GM18507 (cell line): Measurements from ENCODE around the gene SCNN1G.

ENCODE experiments used
- DNase-seq: peaks from one replicate; pipeline ENCODE4 v3.0.0; 2011; ENCODE audit warnings: low read depth; ENCODE audit not compliant: insufficient read length; ENCODE audit errors: extremely low spot score
- FAIRE-seq: peaks from 2 replicates; lab custom pipeline; 2011; peaks lifted over from hg19 to GRCh38; lab: Jason Lieb, UNC

Gene SCNN1G

GRCh38 chr16:23194497-23195221 is 12.1 kb downstream of the SCNN1G start:
- DNase-seq, result no peak
- no peak for FAIRE-seq

GRCh38 chr16:23195366-23195978 is 12.9 kb downstream of the SCNN1G start:
- FAIRE-seq, result peak; percentile 18
- DNase-seq, result no peak

GRCh38 chr16:23196539-23196938 is 14.0 kb downstream of the SCNN1G start:
- FAIRE-seq, result no peak
- no peak for DNase-seq

- no peak for DNase-seq
- no peak for FAIRE-seq
These were observed 19.6 kb downstream of the SCNN1G start for GRCh38 chr16:23202166-23202565.

GRCh38 chr16:23206986-23207385 is 24.4 kb downstream of the SCNN1G start:
- no peak for DNase-seq
- no peak for FAIRE-seq

- FAIRE-seq, result no peak
- DNase-seq, result no peak
These were observed 24.9 kb downstream of the SCNN1G start for GRCh38 chr16:23207485-23207884.

- no peak for FAIRE-seq
- no peak for DNase-seq
These were observed 27.1 kb downstream of the SCNN1G start for GRCh38 chr16:23209606-23210005.

GRCh38 chr16:23213831-23214230 is 31.3 kb downstream of the SCNN1G start:
- FAIRE-seq (no peak), DNase-seq (no peak)

GRCh38 chr16:23214796-23215195 is 32.3 kb downstream of the SCNN1G start:
- no peak for DNase-seq
- FAIRE-seq, result no peak

- FAIRE-seq (no peak), DNase-seq (no peak)
These were observed 32.9 kb downstream of the SCNN1G start for GRCh38 chr16:23215435-23215834.

- FAIRE-seq (no peak), DNase-seq (no peak)
These were observed 34.2 kb downstream of the SCNN1G start for GRCh38 chr16:23216658-23217246.

GRCh38 chr16:23217646-23218045 is 35.1 kb downstream of the SCNN1G start:
- DNase-seq (no peak), FAIRE-seq (no peak)

- no peak for DNase-seq
- no peak for FAIRE-seq
These were observed 40.4 kb downstream of the SCNN1G start for GRCh38 chr16:23222929-23223328.

- DNase-seq (no peak), FAIRE-seq (no peak)
These were observed 40.8 kb downstream of the SCNN1G start for GRCh38 chr16:23223368-23223767.

- DNase-seq (no peak), FAIRE-seq (no peak)
These were observed 42.6 kb downstream of the SCNN1G start for GRCh38 chr16:23225109-23225508.

GRCh38 chr16:23225634-23226033 is 43.1 kb downstream of the SCNN1G start:
- FAIRE-seq (no peak), DNase-seq (no peak)

- DNase-seq (no peak), FAIRE-seq (no peak)
These were observed 45.0 kb downstream of the SCNN1G start for GRCh38 chr16:23227529-23227928.

GRCh38 chr16:23229714-23230113 is 47.2 kb downstream of the SCNN1G start:
- DNase-seq (no peak), FAIRE-seq (no peak)

GRCh38 chr16:23232806-23233205 is 50.3 kb downstream of the SCNN1G start:
- DNase-seq (no peak), FAIRE-seq (no peak)

- no peak for FAIRE-seq
These were observed 52.6 kb downstream of the SCNN1G start for GRCh38 chr16:23235176-23235575.

GRCh38 chr16:23236983-23237382 is 54.4 kb downstream of the SCNN1G start:
- DNase-seq, result no peak

More at GRCh38 chr16:23235176-23235575, 52.6 kb downstream of the SCNN1G start:
- DNase-seq, result no peak

More at GRCh38 chr16:23236983-23237382, 54.4 kb downstream of the SCNN1G start:
- FAIRE-seq, result no peak
